ENCODE data around the gene PITPNC1.
"Not testable (repeated sequence)": the region's sequence is repeated elsewhere in the genome, so short reads cannot be mapped to it uniquely, and the experiment has no call there.

Gene PITPNC1

DNA sequence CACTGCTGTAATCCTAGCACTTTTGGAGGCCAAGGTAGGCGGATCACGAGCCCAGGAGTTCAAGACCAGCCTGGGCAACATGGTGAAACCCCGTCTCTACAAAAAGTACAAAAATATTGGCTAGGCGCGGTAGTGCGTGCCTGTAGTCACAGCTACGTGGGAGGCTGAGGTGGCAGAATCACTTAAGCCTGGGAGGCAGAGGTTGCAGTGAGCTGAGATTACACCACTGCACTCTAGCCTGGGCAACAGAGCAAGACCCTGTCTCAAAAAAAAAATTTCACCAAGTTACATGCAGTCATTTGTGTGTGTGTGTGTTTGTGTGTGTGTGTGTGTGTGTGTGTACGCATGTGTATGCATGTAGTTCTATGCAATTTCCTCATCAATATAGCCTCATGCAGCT, 325.8 kb downstream of the PITPNC1 start:
- not testable (repeated sequence) for DNase-seq

DNA sequence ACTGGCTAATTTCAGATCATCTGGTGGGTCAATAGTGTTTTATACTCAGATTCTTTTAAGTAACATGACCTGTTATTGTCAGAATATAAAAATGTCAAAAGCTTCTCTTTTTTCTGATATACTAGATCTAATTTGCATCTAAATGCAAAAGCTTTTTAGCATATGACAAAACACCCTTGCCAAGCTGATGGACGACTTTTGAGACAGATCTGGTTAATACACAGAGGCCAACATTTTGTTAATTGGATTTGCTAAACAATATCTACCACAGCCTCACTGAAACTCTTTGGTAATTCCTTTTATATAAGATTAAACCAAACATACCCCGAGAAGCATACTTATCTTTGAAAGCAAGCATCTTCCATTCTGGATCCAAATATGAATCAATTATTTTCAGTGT, 330.4 kb downstream of the PITPNC1 start:
- DNase-seq = no peak

DNA sequence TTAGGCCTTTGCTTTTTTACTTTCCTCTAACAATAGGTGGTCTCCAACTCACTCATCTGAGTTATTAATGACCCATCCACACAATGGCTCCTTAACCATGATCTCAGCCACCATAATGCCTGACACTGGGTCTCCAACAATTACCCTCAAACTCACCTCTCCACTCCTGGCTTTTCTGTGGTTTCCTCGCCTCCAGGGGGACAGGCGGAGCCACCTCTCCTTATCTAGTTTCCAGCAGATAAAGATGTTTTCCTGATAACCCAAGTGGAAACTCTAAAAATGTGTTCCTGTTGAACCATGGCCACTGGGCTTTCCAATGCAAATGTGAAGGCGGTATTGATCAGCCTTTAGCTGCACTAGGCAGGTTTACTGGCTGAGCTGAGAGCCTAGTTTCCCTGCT, 331.3 kb downstream of the PITPNC1 start:
- no peak for DNase-seq

GRCh38 chr17:67711916-67712315, 334.8 kb downstream of the PITPNC1 start:
- no peak for DNase-seq

DNA sequence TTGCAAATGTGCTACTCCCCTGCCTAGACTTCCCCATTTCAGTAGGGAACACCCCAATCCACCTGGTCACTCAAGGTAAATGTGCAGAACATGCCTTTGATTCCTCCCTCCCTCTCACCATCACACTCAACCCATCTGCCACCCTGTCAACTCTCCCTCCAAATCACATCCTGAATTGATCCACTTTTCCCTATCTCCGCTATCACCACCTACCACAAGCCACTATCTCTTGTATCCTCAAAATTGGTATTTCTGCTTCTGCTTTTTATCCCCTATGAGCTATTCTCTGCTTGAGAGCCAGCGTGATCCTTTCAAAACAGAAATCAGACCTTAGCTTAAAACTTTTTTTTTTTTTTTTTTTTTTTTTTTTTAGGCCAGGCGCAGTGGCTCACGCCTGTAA, 335.3 kb downstream of the PITPNC1 start:
- DNase-seq = no peak

- DNase-seq = no peak
These were observed 336.1 kb downstream of the PITPNC1 start for GRCh38 chr17:67713169-67713568.

DNA sequence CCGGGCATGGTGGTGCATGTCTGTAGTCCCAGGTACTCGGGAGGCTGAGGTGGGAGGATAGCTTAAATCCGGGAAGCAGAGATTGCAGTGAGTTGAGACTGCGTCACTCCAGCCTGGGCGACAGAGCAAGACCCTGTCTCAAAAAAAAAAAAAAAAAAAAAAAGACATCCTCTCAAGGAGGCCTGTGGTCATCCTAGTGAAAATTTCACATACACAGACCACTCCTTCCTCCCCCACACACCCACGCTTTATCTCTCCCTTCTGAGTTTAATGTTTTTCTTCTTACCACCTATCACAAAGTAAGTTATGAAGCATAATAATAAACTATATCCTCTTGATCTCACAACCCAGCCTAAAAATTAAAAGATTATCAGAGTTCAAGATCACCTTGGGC, 339.3 kb downstream of the PITPNC1 start:
- DNase-seq = no peak

- no peak for DNase-seq
These were observed 340.1 kb downstream of the PITPNC1 start for GRCh38 chr17:67717192-67717623.

- peak; percentile 96 for DNase-seq
These were observed 340.7 kb downstream of the PITPNC1 start, which contains the start of gene NOL11 for GRCh38 chr17:67717624-67718324. Gene NOL11 (plus strand): TSS chr17:67717936. CDS start chr17:67717948, 12 bp downstream.

DNA sequence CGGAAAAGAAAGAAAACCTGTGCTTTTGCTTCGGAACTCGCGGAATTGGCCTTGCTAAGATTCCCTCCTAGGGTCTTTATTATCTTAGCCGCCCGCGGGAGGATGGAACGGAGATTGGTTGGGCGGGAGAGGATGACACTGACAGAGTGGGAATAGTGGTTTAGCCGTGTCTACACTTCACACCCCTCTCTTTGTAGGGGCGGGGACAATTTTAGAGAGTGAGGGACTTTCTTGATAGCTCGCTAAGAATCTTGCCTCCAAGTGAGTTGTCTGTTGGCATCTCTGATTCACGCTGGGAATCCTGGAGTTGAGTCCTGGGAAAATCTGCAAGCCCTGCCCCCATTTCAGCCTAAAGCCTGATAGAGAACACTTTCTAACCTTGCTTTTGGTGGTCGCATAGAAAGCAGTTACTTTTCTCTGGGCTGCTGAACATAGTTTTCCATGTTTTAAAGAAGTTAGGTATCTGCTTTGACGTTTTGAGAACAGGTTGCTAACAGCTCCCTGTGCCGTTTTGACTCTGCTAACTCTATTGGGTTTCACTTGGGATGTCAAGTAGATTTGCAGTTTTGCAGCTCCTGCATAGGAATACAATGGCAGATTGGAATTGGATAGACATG, 341.4 kb downstream of the PITPNC1 start:
- DNase-seq = peak; percentile 22

- DNase-seq = no peak
These were observed 348.3 kb downstream of the PITPNC1 start for GRCh38 chr17:67725373-67725791.

DNA sequence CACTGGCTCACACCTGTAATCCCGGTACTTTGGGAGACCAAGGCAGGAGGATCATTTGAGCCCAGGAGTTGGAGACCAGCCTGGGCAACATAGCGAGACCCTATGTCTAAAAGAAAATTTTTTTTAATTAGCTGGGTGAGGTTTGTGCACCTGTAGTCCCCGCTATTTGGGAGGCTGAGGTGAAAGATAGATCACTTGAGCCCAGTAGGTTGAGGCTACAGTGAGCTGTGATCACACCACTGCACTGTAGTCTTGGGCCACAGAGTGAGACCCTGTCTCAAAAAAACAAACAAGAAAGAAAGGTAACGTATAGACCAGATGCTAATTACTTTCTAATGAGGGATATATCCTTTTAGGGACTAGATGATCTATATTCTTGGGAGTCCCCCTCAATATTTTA, 348.7 kb downstream of the PITPNC1 start:
- no peak for DNase-seq

- DNase-seq = not testable (repeated sequence)
These were observed 350.3 kb downstream of the PITPNC1 start for GRCh38 chr17:67727152-67728039.

DNA sequence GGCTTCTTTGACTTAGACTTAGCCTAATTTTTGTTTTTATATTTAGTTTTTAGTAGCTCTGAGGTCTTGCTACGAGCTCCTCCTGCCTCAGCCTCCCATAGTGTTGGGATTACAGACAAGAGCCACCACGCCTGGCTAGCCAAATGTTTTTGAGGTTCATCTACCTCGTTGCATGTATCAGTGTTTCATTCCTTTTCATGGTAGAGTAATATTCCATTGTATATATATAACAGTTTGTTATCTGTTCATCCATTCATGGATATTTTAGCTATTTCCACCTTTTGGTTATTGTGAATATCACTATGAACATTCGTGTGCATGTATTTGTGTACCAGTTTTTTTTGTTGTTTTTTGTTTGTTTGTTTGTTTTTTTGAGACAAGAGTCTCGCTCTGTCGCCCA, 352.8 kb downstream of the PITPNC1 start:
- DNase-seq = no peak

GRCh38 chr17:67730731-67731130, 353.6 kb downstream of the PITPNC1 start:
- no peak for DNase-seq

GRCh38 chr17:67733449-67733848, 356.4 kb downstream of the PITPNC1 start:
- DNase-seq = no peak

GRCh38 chr17:67737145-67737544, 360.1 kb downstream of the PITPNC1 start:
- DNase-seq = no peak

- no peak for DNase-seq
These were observed 364.9 kb downstream of the PITPNC1 start for GRCh38 chr17:67742025-67742424.
